NCI-H82 (cell line): ENCODE results near the gene ARHGAP42.

ENCODE experiments used
- DNase-seq: peaks from one replicate; lab custom pipeline; 2025; lab: John Stamatoyannopoulos, UW

Gene ARHGAP42

GRCh38 chr11:100833276-100833675 is 146.2 kb downstream of the ARHGAP42 start:
- no peak for DNase-seq

- no peak for DNase-seq
These were observed 148.8 kb downstream of the ARHGAP42 start for GRCh38 chr11:100835854-100836253.

- no peak for DNase-seq
These were observed 150.2 kb downstream of the ARHGAP42 start for GRCh38 chr11:100837311-100837710.

GRCh38 chr11:100841711-100842407 is 154.8 kb downstream of the ARHGAP42 start:
- no peak for DNase-seq

GRCh38 chr11:100847696-100848216 is 160.7 kb downstream of the ARHGAP42 start:
- no peak for DNase-seq

GRCh38 chr11:100849009-100849900 is 162.2 kb downstream of the ARHGAP42 start:
- no peak for DNase-seq

GRCh38 chr11:100849901-100850235 is 162.8 kb downstream of the ARHGAP42 start:
- DNase-seq: no peak

- no peak for DNase-seq
These were observed 164.1 kb downstream of the ARHGAP42 start for GRCh38 chr11:100851147-100851546.

GRCh38 chr11:100851584-100852152 is 164.6 kb downstream of the ARHGAP42 start:
- DNase-seq: no peak

- DNase-seq: peak; percentile 72
These were observed 168.5 kb downstream of the ARHGAP42 start for GRCh38 chr11:100855466-100856067.

GRCh38 chr11:100857236-100858005 is 170.3 kb downstream of the ARHGAP42 start:
- DNase-seq: no peak

GRCh38 chr11:100860318-100861155 is 173.4 kb downstream of the ARHGAP42 start:
- DNase-seq: no peak

- no peak for DNase-seq
These were observed 174.1 kb downstream of the ARHGAP42 start for GRCh38 chr11:100861212-100861611.

- DNase-seq: peak; percentile 61
These were observed 176.0 kb downstream of the ARHGAP42 start for GRCh38 chr11:100863080-100863581.

GRCh38 chr11:100865443-100866065 is 178.5 kb downstream of the ARHGAP42 start:
- no peak for DNase-seq

- no peak for DNase-seq
These were observed 179.4 kb downstream of the ARHGAP42 start for GRCh38 chr11:100866453-100866852.

- DNase-seq: peak; percentile 58
These were observed 180.5 kb downstream of the ARHGAP42 start for GRCh38 chr11:100867606-100868005.

- DNase-seq: no peak
These were observed 182.2 kb downstream of the ARHGAP42 start for GRCh38 chr11:100869328-100869727.

GRCh38 chr11:100870138-100870537 is 183.1 kb downstream of the ARHGAP42 start:
- no peak for DNase-seq
